Measurements from ENCODE around the gene YWHAQ. TPM values are rescaled to one million over a fixed set of nuclear protein-coding genes. Genes with fewer than 3 reads are reported as not detected.
"Not testable (repeated sequence)": the region's sequence is repeated elsewhere in the genome, so short reads cannot be mapped to it uniquely, and the experiment has no call there.

Gene YWHAQ
- total RNA-seq, 1 donor: 144 TPM

DNA sequence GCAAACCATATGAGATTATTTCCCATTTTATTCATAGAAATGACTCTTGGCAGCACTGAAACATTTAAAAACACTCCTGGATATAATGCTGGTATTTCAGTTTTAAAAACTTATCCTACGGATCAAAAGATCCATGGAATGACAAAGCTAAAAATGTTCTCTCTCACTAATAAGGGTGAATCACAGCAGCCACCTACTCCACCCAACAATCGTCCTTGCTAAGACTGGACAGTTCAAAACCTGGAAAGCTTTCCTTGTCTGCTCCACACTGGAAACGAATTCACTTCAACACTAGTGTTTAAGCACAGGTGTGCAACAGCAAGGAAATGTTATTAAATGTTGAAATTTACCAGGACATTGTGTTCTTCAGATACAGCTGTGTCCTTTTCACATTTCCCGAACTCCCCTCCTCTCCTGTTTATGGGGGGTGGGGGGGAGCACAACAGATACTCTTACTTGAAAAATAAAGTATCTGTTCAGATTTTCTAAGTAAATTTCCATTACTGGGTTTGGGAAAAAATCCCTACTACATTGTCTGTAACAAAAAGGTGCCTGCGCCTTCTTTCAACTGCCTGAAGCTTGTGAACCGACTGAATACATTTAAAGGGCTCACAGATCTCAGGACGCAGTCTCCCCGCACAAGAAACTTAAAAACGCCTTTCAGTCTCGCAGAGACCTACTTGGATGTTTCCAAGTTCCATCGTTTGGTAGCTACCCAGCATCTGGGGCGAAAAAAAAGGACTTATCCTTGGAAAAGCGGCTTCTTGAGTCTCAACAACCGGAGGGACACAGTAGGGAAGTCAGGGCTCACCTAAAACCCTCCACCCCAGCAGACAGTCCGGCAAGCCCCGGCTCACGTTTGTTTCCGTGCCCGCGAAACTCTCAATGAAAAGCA lies 1.3 kb downstream of the YWHAQ start:
- Histone ChIP-seq H3K9me3 (ENCODE audit: low read depth, low read length) (no peaks in the 10 kb centered on the region), H3K4me1 (ENCODE audit: insufficient read depth, low read length) (peaks cover 33% of the 10 kb centered on the region), H3K4me3 (ENCODE audit: low read length) (peak overlapping the region; percentile 78), H3K27me3 (ENCODE audit: insufficient read depth, low read length) (no peaks in the 10 kb centered on the region)

DNA sequence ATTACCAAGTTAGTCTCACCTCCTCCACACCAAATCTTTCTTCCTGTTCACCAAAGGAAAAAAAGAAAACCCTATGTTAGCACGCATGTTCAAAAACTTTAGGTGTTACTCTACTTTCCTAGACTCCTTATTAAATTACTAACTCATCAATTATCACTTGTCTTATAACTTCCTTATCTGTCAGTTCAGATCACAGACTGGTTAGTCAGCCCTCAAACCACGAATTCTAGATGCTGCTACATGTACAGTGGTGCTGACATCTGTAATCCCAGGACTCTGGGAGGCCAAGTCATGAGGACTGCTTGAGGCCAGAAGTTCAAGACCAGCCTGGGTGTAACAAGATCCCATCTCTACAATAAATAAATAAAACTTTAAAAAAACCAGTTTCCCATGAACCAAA lies 3.5 kb downstream of the YWHAQ start:
- Histone ChIP-seq H3K4me1 (ENCODE audit: insufficient read depth, low read length) (peaks cover 33% of the 10 kb centered on the region), H3K4me3 (ENCODE audit: low read length) (no peak overlapping the region), H3K27me3 (ENCODE audit: insufficient read depth, low read length) (no peaks in the 10 kb centered on the region), H3K9me3 (ENCODE audit: low read depth, low read length) (no peaks in the 10 kb centered on the region)

DNA sequence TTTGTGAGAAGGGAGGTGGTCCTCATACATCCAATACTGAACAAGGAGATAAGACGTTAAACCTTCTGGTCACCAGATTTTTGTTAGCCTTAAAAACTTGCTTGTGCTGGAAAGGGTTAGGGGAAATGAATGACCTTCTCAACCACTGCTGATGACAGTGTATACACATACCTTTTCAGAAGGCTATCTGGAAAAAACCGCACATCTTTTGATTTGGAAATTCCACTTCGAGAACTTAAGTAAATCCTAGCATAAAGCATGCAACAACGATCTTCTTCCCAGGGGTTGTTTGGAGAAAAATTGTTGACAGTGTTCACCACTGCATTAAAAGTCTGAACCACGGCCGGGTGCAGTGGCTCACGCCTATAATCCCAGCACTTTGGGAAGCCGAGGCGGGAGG lies 7.6 kb downstream of the YWHAQ start:
- Histone ChIP-seq H3K27me3 (ENCODE audit: insufficient read depth, low read length) (no peaks in the 10 kb centered on the region), H3K4me1 (ENCODE audit: insufficient read depth, low read length) (peaks cover 17% of the 10 kb centered on the region), H3K9me3 (ENCODE audit: low read depth, low read length) (no peaks in the 10 kb centered on the region), H3K4me3 (ENCODE audit: low read length) (no peak overlapping the region)

DNA sequence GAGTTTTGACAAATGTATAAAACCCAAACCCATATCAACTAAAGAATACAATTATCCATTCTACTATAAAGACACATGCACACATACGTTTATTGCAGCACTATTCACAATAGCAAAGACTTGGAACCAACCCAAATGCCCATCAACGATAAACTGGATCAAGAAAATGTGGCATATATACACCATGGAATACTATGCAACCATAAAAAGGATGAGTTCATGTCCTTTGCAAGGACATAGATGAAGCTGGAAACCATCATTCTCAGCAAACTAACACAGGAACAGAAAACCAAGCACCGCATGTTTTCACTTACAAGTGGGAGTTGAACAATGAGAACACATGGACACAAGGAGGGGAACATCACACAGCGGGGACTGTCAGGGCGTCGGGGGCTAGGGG lies 9.1 kb downstream of the YWHAQ start:
- H3K4me1 ChIP-seq (ENCODE audit: insufficient read depth, low read length): peaks cover 12% of the 10 kb centered on the region
- H3K9me3 ChIP-seq (ENCODE audit: low read depth, low read length); H3K27me3 ChIP-seq (ENCODE audit: insufficient read depth, low read length); H3K4me3 ChIP-seq (ENCODE audit: low read length): not testable (repeated sequence)

DNA sequence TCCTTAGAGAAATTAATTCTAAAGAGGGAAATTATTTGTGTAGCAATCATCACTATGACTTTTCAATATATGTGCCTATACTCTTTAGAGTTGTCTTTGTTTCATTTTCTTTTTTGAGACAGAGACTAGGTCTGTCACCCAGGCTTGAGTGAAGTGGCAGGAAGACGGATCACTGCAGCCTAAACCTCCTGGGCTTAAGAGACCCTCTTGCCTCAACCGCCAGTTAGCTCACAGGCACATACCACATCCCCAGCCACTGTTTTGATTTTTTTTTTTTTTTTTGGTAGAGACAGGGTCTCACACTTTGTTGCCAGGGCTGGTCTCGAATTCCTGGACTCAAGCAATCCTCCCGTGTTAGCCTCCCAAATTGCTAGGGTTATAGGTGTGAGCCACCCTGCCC lies 12.4 kb downstream of the YWHAQ start:
- Histone ChIP-seq H3K4me3 (ENCODE audit: low read length) (no peak overlapping the region), H3K27me3 (ENCODE audit: insufficient read depth, low read length) (no peaks in the 10 kb centered on the region), H3K4me1 (ENCODE audit: insufficient read depth, low read length) (peaks cover 23% of the 10 kb centered on the region), H3K9me3 (ENCODE audit: low read depth, low read length) (no peaks in the 10 kb centered on the region)

DNA sequence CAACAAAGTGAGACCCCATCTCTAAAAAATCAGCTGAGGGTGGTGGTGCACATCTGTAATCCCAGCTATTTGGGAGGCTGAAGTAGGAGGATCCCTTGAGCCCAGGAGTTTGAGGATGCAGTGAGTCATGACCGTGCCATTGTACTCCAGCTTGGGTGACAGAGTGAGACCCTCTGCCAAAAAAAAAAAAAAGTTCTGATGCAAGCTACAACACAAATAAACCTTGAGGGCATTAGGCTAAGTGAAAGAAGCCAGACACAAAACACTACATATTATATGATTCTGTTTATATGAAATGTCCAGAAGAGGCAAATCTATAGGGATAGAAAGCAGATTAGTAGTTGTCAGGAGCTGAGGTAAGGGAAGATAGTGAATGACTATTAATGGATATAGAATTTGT lies 13.0 kb downstream of the YWHAQ start:
- H3K9me3 ChIP-seq (ENCODE audit: low read depth, low read length): no peaks in the 10 kb centered on the region
- H3K4me1 ChIP-seq (ENCODE audit: insufficient read depth, low read length): peaks cover 28% of the 10 kb centered on the region
- no peaks in the 10 kb centered on the region for H3K27me3 ChIP-seq (ENCODE audit: insufficient read depth, low read length)
- no peak overlapping the region for H3K4me3 ChIP-seq (ENCODE audit: low read length)

DNA sequence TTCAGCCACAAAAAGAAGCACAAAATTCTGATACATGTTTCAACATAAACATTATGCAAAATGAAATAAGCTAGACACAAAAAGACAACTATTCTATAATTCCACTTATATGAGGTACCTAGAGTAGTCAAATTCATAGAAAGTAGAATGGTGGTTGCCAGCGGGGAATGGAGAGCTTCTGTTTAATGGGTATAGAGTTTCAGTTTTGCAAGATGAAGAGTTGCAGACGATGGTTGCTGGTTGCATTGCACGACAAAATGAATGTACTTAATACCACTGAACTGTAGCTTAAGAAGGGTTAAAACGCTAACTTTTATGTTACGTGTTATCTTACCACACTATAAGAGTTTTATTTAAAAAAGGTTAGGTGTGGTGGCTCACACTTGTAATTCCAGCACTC lies 13.5 kb downstream of the YWHAQ start:
- Histone ChIP-seq H3K4me3 (ENCODE audit: low read length) (no peak overlapping the region), H3K27me3 (ENCODE audit: insufficient read depth, low read length) (no peaks in the 10 kb centered on the region), H3K4me1 (ENCODE audit: insufficient read depth, low read length) (peaks cover 31% of the 10 kb centered on the region), H3K9me3 (ENCODE audit: low read depth, low read length) (no peaks in the 10 kb centered on the region)

DNA sequence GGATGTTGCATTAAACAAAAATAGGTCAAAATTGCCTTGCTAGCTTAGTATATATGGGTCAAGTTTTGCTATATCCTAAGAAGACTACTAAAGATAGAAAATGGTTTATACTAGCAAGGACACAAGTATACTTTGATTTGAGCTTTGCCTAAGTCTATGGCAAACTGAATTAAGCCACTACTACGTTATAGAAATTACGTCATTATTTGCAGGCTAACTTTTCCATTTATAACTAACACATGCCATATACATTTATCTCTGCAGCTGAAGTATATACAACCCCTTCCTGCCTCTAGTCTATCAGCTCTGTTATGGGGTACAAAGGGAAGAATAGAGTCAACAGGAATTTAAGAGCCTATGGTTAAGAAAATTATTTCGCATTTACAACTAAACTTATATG lies 16.2 kb downstream of the YWHAQ start:
- Histone ChIP-seq H3K4me1 (ENCODE audit: insufficient read depth, low read length) (peaks cover 31% of the 10 kb centered on the region), H3K27me3 (ENCODE audit: insufficient read depth, low read length) (no peaks in the 10 kb centered on the region), H3K9me3 (ENCODE audit: low read depth, low read length) (no peaks in the 10 kb centered on the region), H3K4me3 (ENCODE audit: low read length) (no peak overlapping the region)

DNA sequence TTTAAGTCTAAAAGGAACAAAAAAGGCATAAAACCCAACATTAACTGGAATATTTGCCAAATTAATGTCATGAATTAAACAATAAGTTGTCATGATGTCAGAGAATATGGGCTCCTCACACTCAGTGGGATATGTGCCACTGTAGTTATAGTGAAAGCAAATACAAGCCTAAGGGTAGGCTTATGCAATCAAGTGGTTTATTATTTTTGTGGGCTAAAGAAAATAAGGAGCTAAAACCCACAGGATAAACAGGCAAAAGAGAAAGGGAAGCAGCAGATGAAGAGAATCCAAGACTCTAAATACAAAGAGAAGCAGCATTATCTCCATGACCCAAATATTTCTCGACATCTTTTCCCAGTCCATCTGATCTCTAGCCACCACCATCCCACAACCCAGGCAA lies 17.5 kb downstream of the YWHAQ start:
- peaks cover 34% of the 10 kb centered on the region for H3K4me1 ChIP-seq (ENCODE audit: insufficient read depth, low read length)
- H3K4me3 ChIP-seq (ENCODE audit: low read length): no peak overlapping the region
- no peaks in the 10 kb centered on the region for H3K9me3 ChIP-seq (ENCODE audit: low read depth, low read length)
- no peaks in the 10 kb centered on the region for H3K27me3 ChIP-seq (ENCODE audit: insufficient read depth, low read length)

DNA sequence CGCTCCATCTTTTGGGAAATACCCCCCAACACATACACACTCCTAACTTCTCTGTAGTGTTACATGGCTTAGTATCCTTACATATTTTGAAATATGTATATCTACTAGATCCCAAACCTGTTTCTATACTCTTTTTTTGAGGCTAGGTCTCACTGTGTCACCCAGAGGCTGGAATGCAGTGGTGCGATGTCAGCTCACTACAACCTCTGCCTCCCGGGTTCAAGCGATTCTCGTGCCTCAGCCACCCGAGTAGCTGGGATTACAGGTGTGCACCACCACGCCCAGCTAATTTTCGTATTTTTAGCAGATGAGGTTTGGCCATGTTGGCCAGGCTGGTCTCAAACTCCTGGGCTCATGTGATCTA lies 19.3 kb downstream of the YWHAQ start:
- H3K4me3 ChIP-seq (ENCODE audit: low read length); H3K27me3 ChIP-seq (ENCODE audit: insufficient read depth, low read length); H3K9me3 ChIP-seq (ENCODE audit: low read depth, low read length): not testable (repeated sequence)
- H3K4me1 ChIP-seq (ENCODE audit: insufficient read depth, low read length): peaks cover 40% of the 10 kb centered on the region

DNA sequence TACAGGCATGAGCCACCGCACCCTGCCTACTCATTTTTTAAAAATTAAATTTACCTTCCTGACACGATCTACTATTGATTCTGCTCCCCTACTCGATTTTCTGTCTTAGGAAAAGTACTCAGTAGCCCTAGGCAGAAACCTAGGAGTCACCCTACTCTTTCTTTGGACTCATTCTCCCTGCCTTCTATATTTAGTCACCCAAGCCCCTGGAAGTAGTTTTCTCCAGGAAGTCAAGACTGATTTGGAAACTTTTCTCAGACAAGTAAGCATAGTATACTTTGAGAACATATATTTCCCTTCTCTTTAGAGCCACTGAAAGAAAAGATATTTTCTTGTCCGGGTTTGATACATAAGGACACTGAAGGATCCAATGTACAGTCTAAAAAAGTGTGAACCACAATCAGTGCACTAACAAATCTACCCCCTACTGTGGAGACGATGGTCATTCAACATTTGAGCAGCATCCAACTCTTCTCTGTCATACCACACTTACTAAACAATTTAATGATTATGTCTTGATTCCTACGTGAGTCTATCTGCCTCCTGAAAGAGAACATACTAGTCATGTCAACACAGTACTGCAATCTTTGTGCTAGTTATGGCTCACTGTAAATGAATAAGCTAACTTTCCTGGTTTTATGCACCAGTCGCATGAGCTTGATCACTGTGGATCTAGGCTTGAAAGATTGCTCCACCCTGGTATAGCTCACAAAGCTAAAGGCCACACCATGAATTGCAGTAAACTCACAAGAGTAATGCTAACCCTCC lies 19.8 kb downstream of the YWHAQ start:
- no peaks in the 10 kb centered on the region for H3K27me3 ChIP-seq (ENCODE audit: insufficient read depth, low read length)
- no peak overlapping the region for H3K4me3 ChIP-seq (ENCODE audit: low read length)
- H3K4me1 ChIP-seq (ENCODE audit: insufficient read depth, low read length): peaks cover 40% of the 10 kb centered on the region
- no peaks in the 10 kb centered on the region for H3K9me3 ChIP-seq (ENCODE audit: low read depth, low read length)

DNA sequence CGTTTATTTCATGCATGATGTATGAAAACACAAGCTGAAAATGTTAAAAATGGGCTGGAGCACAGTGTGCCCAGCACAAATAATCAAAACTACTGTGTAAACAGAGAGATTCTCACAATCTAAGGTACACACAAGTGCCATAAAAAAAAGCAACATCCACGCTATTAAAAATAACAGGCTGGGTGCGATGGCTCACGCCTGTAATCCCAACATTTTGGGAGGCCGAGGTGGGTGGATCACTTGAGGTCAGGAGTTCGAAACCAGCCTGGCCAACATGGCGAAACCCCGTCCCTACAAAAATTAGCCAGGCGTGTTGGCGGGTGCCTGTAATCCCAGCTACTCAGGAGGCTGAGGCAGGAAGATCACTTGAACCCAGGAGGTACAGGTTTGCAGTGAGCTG lies 22.3 kb downstream of the YWHAQ start:
- H3K4me3 ChIP-seq (ENCODE audit: low read length): peak overlapping the region; percentile 32
- H3K4me1 ChIP-seq (ENCODE audit: insufficient read depth, low read length): peaks cover 29% of the 10 kb centered on the region
- H3K27me3 ChIP-seq (ENCODE audit: insufficient read depth, low read length); H3K9me3 ChIP-seq (ENCODE audit: low read depth, low read length): not testable (repeated sequence)

DNA sequence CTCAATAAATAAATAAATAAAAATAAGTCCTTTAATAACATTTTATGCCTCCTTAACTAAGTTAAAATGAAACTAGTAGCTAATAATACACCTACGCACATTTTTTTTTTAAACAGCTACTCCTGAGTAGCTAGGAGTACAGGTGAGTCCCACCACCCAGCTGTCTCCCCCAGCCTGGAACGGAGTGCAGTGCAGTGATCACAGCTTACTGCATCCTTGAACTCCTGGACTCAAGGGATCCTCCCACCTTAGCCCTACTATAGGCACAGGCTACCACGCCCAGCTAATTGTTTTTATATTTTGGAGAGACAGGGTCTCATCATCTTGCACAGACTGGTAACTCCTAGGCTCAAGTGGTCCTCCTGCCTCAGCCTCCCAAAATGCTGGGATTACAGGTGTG lies 28.4 kb downstream of the YWHAQ start:
- no peaks in the 10 kb centered on the region for H3K27me3 ChIP-seq (ENCODE audit: insufficient read depth, low read length)
- H3K4me3 ChIP-seq (ENCODE audit: low read length): no peak overlapping the region
- no peaks in the 10 kb centered on the region for H3K9me3 ChIP-seq (ENCODE audit: low read depth, low read length)
- H3K4me1 ChIP-seq (ENCODE audit: insufficient read depth, low read length): peaks cover 4% of the 10 kb centered on the region

DNA sequence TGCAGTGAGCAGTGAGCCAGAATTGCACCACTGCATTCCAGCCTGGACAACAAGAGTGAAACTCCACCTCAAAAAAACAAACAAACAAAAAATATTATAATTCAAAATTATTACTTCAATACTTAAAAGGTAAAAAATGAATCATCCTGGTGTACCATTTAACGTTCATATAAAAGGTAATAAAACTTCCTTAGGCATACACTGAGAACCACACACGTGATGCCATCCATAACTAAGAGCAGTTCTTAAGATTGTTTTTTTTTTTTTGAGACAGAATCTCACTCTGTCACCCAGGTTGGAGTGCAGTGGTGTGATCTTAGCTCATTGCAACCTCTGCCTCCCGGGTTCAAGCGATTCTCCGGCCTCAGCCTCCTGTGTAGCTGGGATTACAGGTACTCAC lies 29.4 kb downstream of the YWHAQ start:
- no peak overlapping the region for H3K4me3 ChIP-seq (ENCODE audit: low read length)
- H3K9me3 ChIP-seq (ENCODE audit: low read depth, low read length): no peaks in the 10 kb centered on the region
- H3K4me1 ChIP-seq (ENCODE audit: insufficient read depth, low read length): peaks cover 3% of the 10 kb centered on the region
- no peaks in the 10 kb centered on the region for H3K27me3 ChIP-seq (ENCODE audit: insufficient read depth, low read length)

DNA sequence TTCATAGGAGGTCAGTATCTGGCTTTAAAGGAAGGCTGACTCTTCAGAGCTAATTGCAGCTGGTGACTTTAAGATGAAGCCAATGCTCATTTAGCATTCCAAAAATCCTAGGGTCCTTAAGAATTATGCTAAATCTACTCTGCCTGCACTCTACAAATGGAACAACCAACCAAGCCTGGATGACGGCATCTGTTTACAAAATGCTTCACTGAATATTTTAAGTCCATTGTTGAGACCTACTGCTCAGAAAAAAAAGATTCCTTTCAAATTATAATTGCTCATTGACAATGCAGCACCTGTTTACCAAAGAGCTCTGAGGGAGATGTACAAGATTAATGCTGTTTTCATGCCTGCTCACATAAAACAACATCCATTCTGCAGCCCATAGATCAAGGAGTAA lies 31.4 kb downstream of the YWHAQ start:
- peaks cover 13% of the 10 kb centered on the region for H3K4me1 ChIP-seq (ENCODE audit: insufficient read depth, low read length)
- no peaks in the 10 kb centered on the region for H3K9me3 ChIP-seq (ENCODE audit: low read depth, low read length)
- no peak overlapping the region for H3K4me3 ChIP-seq (ENCODE audit: low read length)
- H3K27me3 ChIP-seq (ENCODE audit: insufficient read depth, low read length): no peaks in the 10 kb centered on the region
